GM12891 (cell line): ENCODE results near the gene STOML1.

ENCODE experiments used
- POLR2A ChIP-seq: IDR thresholded peaks from 2 replicates; pipeline ENCODE4 v1.6.1; 2011; ENCODE audit warnings: low read depth, low read length, control low read depth
- POLR2AphosphoS5 ChIP-seq: IDR thresholded peaks from 2 replicates; pipeline ENCODE4 v1.6.1; 2011; ENCODE audit warnings: low read depth, low read length, control low read depth

DNA sequence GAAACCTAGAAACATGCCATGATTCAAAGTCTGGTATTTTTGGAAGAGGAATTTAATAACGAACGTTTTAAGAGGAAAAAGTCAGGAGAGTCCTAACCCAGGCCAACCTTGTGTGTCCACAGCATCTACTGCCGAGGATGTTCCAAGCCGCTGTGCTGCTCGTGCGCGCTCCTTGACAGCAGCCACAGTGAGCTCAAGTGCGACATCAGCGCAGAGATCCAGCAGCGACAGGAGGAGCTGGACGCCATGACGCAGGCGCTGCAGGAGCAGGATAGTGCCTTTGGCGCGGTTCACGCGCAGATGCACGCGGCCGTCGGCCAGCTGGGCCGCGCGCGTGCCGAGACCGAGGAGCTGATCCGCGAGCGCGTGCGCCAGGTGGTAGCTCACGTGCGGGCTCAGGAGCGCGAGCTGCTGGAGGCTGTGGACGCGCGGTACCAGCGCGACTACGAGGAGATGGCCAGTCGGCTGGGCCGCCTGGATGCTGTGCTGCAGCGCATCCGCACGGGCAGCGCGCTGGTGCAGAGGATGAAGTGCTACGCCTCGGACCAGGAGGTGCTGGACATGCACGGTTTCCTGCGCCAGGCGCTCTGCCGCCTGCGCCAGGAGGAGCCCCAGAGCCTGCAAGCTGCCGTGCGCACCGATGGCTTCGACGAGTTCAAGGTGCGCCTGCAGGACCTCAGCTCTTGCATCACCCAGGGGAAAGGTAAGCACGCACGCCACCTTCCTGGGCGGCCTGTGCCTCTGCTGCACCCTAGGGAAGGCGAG is 30.8 kb upstream of the STOML1 start:
- TF ChIP-seq POLR2AphosphoS5 (no peak), POLR2A (no peak)
